ENCODE results near the gene RILP. TPM values are rescaled to one million over a fixed set of nuclear protein-coding genes. Genes with fewer than 3 reads are reported as not detected.

Gene RILP, protein sequence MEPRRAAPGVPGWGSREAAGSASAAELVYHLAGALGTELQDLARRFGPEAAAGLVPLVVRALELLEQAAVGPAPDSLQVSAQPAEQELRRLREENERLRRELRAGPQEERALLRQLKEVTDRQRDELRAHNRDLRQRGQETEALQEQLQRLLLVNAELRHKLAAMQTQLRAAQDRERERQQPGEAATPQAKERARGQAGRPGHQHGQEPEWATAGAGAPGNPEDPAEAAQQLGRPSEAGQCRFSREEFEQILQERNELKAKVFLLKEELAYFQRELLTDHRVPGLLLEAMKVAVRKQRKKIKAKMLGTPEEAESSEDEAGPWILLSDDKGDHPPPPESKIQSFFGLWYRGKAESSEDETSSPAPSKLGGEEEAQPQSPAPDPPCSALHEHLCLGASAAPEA
- total RNA-seq (2021; ENCODE audit: unreplicated experiment) (11.6 TPM), Bru-seq, nascent RNA (percentile 43 among the genes with signal in this experiment), BruChase-seq, experiment 1, labeled RNA remaining after a 6-hour chase (percentile 45 among the genes with signal in this experiment), BruChase-seq, experiment 2, labeled RNA remaining after a 2-hour chase (percentile 38 among the genes with signal in this experiment)
- 10.8 and 13.4 TPM in 2 replicates for polyA plus RNA-seq (2012)
- long read RNA-seq, partial matches to known transcripts: 4 of 9 reads
- long read RNA-seq, other reads (novel, unspliced or antisense): 2 of 9 reads

DNA sequence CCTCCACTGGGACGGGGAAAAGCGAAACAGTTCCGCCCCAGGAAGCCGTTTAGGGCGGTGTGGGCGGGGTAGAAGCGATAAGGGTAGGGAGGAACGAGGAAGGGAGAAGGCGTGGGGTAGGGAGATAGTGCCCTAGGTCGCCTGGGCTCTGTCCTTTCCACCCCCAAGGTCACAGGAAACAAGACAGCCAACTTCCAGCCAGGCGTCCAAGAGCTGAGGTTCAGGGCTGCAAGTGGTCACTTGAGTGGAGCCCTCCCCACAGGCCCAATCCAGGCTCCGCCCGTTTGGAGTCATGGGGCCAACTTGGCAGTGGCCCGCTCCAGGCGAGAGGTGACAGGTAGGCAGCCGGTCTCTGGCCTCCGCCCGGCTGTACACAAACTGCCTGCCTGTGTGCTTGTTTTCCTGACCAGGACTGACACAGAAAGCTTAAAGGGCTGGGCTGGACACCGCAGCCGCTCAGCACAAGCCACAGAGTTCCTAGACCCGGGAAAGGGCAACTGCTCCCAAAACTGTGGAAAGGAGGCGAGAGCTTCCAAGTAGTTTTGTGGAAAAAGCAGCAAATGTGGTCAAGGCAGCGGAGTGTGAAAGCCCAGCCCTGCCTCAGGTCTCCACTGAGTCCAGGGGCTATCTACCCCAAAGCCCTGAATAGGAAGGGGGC lies at the start of gene RILP:
TSS of gene RILP (minus strand) at position 23 of the 658 bp plus-strand sequence. CDS start 62 bp downstream, outside the sequence.
- H3K9me2 ChIP-seq (ENCODE audit: insufficient read depth): no peaks in the 10 kb centered on the region
- DNase-seq (ENCODE audit: low read depth, low spot score) (peak; percentile 24), ATAC-seq (peak; percentile 39)
- peak within 1 kb of the TSS; percentile 77 for H3K9ac ChIP-seq (ENCODE audit: low read length)
- no peaks in the 10 kb centered on the region for H4K20me1 ChIP-seq (ENCODE audit: insufficient read depth)
- TF ChIP-seq CBX3 (IDR thresholded peaks at IDR 0.05; ENCODE audit: low read depth): no peak
- peak; percentile 34; the same call in 1 of the 2 replicates for TF ChIP-seq POLR2AphosphoS5 (IDR thresholded peaks at IDR 0.05; ENCODE audit: low read depth, low read length)
- peak; percentile 11; the same call in 1 of the 2 replicates for TF ChIP-seq SIN3A (IDR thresholded peaks at IDR 0.05; ENCODE audit: low read depth)
- H3K27ac ChIP-seq (ENCODE audit: low read depth, low read length): peak within 1 kb of the TSS; percentile 94
- H3K4me3 ChIP-seq (replicated peaks in 1 of 2; ENCODE audit: low read depth in 1 of 2, low read length in 2 of 2): peak within 1 kb of the TSS; percentile 65 to 72
- BruUV-seq (replicated peaks): no TSS peak
- no peaks in the 10 kb centered on the region for H3K9me3 ChIP-seq (ENCODE audit: control insufficient read depth in 1 of 2, insufficient read depth in 1 of 2, low read depth in 1 of 2, low read length in 2 of 2)
- ChIA-PET CTCF (interaction anchor here (0.6 to 4.2 kb wide), 14 partner anchors 9 to 400 kb away, joined by 3 to 70 read pairs (median 6); partner anchors contain the start of genes RTN4RL1 and SLC43A2), RAD21 (ENCODE audit: low non-redundant PET in 1 of 2, low total read pairs in 2 of 2, uncharacterized antibody in 2 of 2, unreplicated experiment in 2 of 2) (interaction anchor here (1.1 to 2.0 kb wide), 3 partner anchors 64 to 76 kb away, joined by 4 to 13 read pairs (median 5); no protein-coding TSS in a partner anchor), POLR2A (interaction anchor here (0.7 to 3.0 kb wide), 10 partner anchors 9 to 187 kb away, joined by 3 to 14 read pairs (median 3); partner anchors contain the start of gene SLC43A2)
- intact Hi-C loops (cut with micrococcal nuclease): loop anchor here (2.0 to 5.0 kb wide), 2 partner anchors 75 to 393 kb away; no protein-coding TSS in a partner anchor
- peaks cover 31 to 43% of the 10 kb centered on the region in 2 experiments for H3K36me3 ChIP-seq (ENCODE audit: control insufficient read depth in 1 of 2, insufficient read depth in 2 of 2, low read length in 2 of 2)
- H2AFZ ChIP-seq (ENCODE audit: low read depth, low read length, poor library complexity, severe bottlenecking): no peak within 1 kb of the TSS
- H3K4me1 ChIP-seq (ENCODE audit: control insufficient read depth in 1 of 2, insufficient read depth in 2 of 2, low read length in 2 of 2): peaks cover 16 to 40% of the 10 kb centered on the region in 2 experiments
- H3K27me3 ChIP-seq (ENCODE audit: insufficient read depth, low read length): no peaks in the 10 kb centered on the region
- no peaks in the 10 kb centered on the region for H3K79me2 ChIP-seq (ENCODE audit: insufficient read depth, low read length)
- peak within 1 kb of the TSS; percentile 99 for H3K4me2 ChIP-seq (ENCODE audit: low read length)

DNA sequence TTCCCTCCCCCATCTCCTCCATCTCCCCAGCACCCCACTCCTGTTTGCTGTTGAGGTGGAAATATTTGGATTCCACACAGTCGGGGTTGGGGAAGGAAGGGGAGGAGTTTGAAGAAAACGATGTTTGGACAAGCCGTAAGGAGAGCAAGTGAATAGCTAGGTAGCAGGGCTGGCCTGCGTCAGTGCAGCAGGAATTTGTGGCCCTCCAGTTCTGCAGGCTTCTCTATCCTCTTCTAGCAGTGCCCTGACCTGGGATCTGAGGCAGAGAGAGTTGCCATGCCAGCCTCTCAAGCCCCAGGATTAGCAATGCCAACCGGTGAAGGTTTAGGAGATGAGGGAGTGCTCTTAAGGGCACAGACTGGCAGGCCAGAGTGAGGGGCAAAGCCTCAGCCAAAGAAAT lies 48.0 kb upstream of the RILP start:
- H3K27me3 ChIP-seq (ENCODE audit: insufficient read depth, low read length): no peaks in the 10 kb centered on the region
- ChIA-PET CTCF (no interaction called here), POLR2A (no interaction called here), RAD21 (ENCODE audit: low non-redundant PET in 1 of 2, low total read pairs in 2 of 2, uncharacterized antibody in 2 of 2, unreplicated experiment in 2 of 2) (no interaction called here)
- H3K79me2 ChIP-seq (ENCODE audit: insufficient read depth, low read length): no peaks in the 10 kb centered on the region
- no peaks in the 10 kb centered on the region for H3K9me3 ChIP-seq (ENCODE audit: control insufficient read depth in 1 of 2, insufficient read depth in 1 of 2, low read depth in 1 of 2, low read length in 2 of 2)
- no peaks in the 10 kb centered on the region for H3K36me3 ChIP-seq (ENCODE audit: control insufficient read depth in 1 of 2, insufficient read depth in 2 of 2, low read length in 2 of 2)
- H3K4me2 ChIP-seq (ENCODE audit: low read length): no peak overlapping the region
- no peaks in the 10 kb centered on the region for H3K9me2 ChIP-seq (ENCODE audit: insufficient read depth)
- no peak overlapping the region for H2AFZ ChIP-seq (ENCODE audit: low read depth, low read length, poor library complexity, severe bottlenecking)
- H3K4me3 ChIP-seq (replicated peaks in 1 of 2; ENCODE audit: low read depth in 1 of 2, low read length in 2 of 2): no peak overlapping the region
- intact Hi-C loops (cut with micrococcal nuclease): no loop called here
- H3K4me1 ChIP-seq (ENCODE audit: control insufficient read depth in 1 of 2, insufficient read depth in 2 of 2, low read length in 2 of 2): no peaks in the 10 kb centered on the region
- no peak overlapping the region for H3K9ac ChIP-seq (ENCODE audit: low read length)
- DNase-seq (ENCODE audit: low read depth, low spot score): no peak
- ATAC-seq: no peak
- no TSS peak for BruUV-seq (replicated peaks)
- H3K27ac ChIP-seq (ENCODE audit: low read depth, low read length): no peak overlapping the region
- no peaks in the 10 kb centered on the region for H4K20me1 ChIP-seq (ENCODE audit: insufficient read depth)
- TF ChIP-seq, protein P1, sequence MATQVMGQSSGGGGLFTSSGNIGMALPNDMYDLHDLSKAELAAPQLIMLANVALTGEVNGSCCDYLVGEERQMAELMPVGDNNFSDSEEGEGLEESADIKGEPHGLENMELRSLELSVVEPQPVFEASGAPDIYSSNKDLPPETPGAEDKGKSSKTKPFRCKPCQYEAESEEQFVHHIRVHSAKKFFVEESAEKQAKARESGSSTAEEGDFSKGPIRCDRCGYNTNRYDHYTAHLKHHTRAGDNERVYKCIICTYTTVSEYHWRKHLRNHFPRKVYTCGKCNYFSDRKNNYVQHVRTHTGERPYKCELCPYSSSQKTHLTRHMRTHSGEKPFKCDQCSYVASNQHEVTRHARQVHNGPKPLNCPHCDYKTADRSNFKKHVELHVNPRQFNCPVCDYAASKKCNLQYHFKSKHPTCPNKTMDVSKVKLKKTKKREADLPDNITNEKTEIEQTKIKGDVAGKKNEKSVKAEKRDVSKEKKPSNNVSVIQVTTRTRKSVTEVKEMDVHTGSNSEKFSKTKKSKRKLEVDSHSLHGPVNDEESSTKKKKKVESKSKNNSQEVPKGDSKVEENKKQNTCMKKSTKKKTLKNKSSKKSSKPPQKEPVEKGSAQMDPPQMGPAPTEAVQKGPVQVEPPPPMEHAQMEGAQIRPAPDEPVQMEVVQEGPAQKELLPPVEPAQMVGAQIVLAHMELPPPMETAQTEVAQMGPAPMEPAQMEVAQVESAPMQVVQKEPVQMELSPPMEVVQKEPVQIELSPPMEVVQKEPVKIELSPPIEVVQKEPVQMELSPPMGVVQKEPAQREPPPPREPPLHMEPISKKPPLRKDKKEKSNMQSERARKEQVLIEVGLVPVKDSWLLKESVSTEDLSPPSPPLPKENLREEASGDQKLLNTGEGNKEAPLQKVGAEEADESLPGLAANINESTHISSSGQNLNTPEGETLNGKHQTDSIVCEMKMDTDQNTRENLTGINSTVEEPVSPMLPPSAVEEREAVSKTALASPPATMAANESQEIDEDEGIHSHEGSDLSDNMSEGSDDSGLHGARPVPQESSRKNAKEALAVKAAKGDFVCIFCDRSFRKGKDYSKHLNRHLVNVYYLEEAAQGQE (IDR thresholded peaks at IDR 0.05; ENCODE audit: low read depth): no peak
- no peak for TF ChIP-seq SIN3A (IDR thresholded peaks at IDR 0.05; ENCODE audit: low read depth)
- no peak for TF ChIP-seq TCF7L2 (IDR thresholded peaks at IDR 0.05; ENCODE audit: borderline replicate concordance, extremely low read depth, insufficient read depth, insufficient read length)
- TF ChIP-seq SRF (IDR thresholded peaks at IDR 0.05; ENCODE audit: low read depth): no peak
- TF ChIP-seq, protein P2, sequence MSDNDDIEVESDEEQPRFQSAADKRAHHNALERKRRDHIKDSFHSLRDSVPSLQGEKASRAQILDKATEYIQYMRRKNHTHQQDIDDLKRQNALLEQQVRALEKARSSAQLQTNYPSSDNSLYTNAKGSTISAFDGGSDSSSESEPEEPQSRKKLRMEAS (IDR thresholded peaks at IDR 0.05): no peak
- TF ChIP-seq, protein P3, sequence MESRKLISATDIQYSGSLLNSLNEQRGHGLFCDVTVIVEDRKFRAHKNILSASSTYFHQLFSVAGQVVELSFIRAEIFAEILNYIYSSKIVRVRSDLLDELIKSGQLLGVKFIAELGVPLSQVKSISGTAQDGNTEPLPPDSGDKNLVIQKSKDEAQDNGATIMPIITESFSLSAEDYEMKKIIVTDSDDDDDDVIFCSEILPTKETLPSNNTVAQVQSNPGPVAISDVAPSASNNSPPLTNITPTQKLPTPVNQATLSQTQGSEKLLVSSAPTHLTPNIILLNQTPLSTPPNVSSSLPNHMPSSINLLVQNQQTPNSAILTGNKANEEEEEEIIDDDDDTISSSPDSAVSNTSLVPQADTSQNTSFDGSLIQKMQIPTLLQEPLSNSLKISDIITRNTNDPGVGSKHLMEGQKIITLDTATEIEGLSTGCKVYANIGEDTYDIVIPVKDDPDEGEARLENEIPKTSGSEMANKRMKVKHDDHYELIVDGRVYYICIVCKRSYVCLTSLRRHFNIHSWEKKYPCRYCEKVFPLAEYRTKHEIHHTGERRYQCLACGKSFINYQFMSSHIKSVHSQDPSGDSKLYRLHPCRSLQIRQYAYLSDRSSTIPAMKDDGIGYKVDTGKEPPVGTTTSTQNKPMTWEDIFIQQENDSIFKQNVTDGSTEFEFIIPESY (IDR thresholded peaks at IDR 0.05; ENCODE audit: extremely low read depth, insufficient replicate concordance, low read length): no peak
- no peak for TF ChIP-seq SP1 (IDR thresholded peaks at IDR 0.05; ENCODE audit: low read depth)

Measured in HCT116 (cell line).